ENCODE measurements around the gene STMP1.
"Not testable (repeated sequence)": the region's sequence is repeated elsewhere in the genome, so short reads cannot be mapped to it uniquely, and the experiment has no call there.

The STMP1 gene

GRCh38 chr7:135665042-135665441 lies 2.7 kb downstream of the STMP1 start:
- intact Hi-C loops (cut with DNase I; ENCODE audit: low total_unique reads): no loop called here
- peaks cover 0 to 6% (median 0%) of the 10 kb centered on the region in 3 donors for H3K36me3 ChIP-seq
- H3K4me1 ChIP-seq: peaks cover 0 to 61% (median 17%) of the 10 kb centered on the region in 4 donors
- H3K9me3 ChIP-seq: no peaks in the 10 kb centered on the region
- no peaks in the 10 kb centered on the region for H3K27me3 ChIP-seq
- H3K4me3 ChIP-seq: no peak overlapping the region
- no peak for TF ChIP-seq CTCF (IDR thresholded peaks at IDR 0.05)
- H3K27ac ChIP-seq: peak overlapping the region in 1 of 2 donors; percentile 90
- DNase-seq: no peak

DNA sequence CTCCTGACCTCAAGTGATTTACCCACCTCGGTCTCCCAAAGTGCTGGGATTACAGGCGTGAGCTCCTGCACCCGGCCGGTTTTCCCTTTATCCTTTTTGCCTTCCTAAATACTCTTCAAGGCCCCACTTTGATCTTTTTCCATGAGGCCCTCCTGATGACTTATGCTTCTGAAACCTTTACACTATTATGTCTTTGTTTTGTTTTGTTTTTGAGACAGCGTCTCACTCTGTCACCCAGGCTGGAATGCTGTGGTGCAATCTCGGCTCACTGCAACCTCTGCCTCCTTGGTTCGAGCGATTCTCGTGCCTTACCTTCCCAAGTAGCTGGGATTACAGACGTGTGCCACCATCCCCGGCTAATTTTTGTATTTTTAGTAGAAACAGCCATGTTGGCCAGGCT lies 3.8 kb downstream of the STMP1 start:
- H3K27ac ChIP-seq: no peak overlapping the region

DNA sequence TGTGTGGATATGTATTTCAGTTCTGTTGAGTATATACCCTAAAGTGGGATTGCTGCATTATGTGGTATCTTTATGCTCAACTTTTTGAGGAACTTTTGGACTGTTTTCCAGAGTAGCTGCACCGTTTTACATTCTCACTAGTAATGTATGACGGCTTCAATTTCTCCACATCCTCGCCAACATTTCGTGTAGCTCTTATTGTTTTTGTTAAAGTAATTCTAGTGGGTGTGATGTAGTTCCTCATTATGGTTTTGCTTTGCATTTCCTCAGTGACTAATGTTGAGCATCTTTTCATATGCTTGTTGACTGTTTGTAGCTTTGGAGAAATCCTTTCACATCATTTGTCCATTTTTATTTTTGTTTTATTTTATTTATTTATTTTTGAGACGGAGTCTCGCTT lies 4.5 kb downstream of the STMP1 start:
- DNase-seq: no peak
- TF ChIP-seq CTCF (IDR thresholded peaks at IDR 0.05): no peak
- no peaks in the 10 kb centered on the region for H3K27me3 ChIP-seq
- H3K9me3 ChIP-seq: no peaks in the 10 kb centered on the region
- H3K27ac ChIP-seq: no peak overlapping the region
- no peak overlapping the region for H3K4me3 ChIP-seq
- H3K4me1 ChIP-seq: peaks cover 0 to 75% (median 17%) of the 10 kb centered on the region in 4 donors
- intact Hi-C loops (cut with DNase I; ENCODE audit: low total_unique reads): no loop called here
- peaks cover 0 to 6% (median 0%) of the 10 kb centered on the region in 3 donors for H3K36me3 ChIP-seq

More for the DNA sequence above, 3.8 kb downstream of the STMP1 start:
- Histone ChIP-seq H3K27me3 (no peaks in the 10 kb centered on the region), H3K36me3 (peaks cover 0 to 6% (median 0%) of the 10 kb centered on the region in 3 donors), H3K4me3 (no peak overlapping the region), H3K9me3 (no peaks in the 10 kb centered on the region), H3K4me1 (peaks cover 0 to 72% (median 19%) of the 10 kb centered on the region in 4 donors)
- DNase-seq: no peak
- intact Hi-C loops (cut with DNase I; ENCODE audit: low total_unique reads): no loop called here
- TF ChIP-seq CTCF (IDR thresholded peaks at IDR 0.05): no peak

DNA sequence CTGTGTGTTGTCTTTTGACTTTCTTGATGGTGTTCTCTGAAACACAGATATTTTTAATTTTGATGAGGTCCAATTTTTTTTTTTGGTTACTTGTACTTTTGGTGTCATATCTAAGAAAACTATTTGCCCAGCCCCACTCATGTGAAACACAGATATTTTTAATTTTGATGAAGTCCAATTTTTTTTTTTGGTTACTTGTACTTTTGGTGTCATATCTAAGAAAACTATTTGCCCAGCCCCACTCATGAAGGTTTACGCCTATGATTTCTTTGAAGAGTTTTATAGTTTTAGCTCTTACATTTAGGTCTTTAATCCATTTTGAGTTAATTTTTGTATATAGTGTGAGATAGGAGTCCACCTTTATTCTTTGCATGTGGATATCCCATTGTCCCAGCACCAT lies 5.3 kb downstream of the STMP1 start:
- not testable (repeated sequence) for DNase-seq

GRCh38 chr7:135668852-135669395 lies 6.6 kb downstream of the STMP1 start:
- intact Hi-C loops (cut with DNase I; ENCODE audit: low total_unique reads): not testable (repeated sequence)

More for the DNA sequence above, 5.3 kb downstream of the STMP1 start:
- H3K27me3 ChIP-seq; H3K4me3 ChIP-seq; intact Hi-C loops (cut with DNase I; ENCODE audit: low total_unique reads); H3K27ac ChIP-seq; H3K9me3 ChIP-seq; H3K36me3 ChIP-seq: not testable (repeated sequence)
- H3K4me1 ChIP-seq: peaks cover 0 to 81% (median 17%) of the 10 kb centered on the region in 4 donors

GRCh38 chr7:135669774-135670173 lies 7.5 kb downstream of the STMP1 start:
- DNase-seq: no peak
- Histone ChIP-seq H3K27me3 (no peaks in the 10 kb centered on the region), H3K4me3 (no peak overlapping the region), H3K9me3 (no peaks in the 10 kb centered on the region), H3K27ac (peak overlapping the region in 1 of 2 donors; percentile 19), H3K36me3 (peaks cover 0 to 14% (median 7%) of the 10 kb centered on the region in 3 donors), H3K4me1 (peaks cover 0 to 74% (median 7%) of the 10 kb centered on the region in 4 donors)
- no peak for TF ChIP-seq CTCF (IDR thresholded peaks at IDR 0.05)
- intact Hi-C loops (cut with DNase I; ENCODE audit: low total_unique reads): loop anchor here (5.0 kb wide), 1 partner anchor 128 kb away; no protein-coding TSS in a partner anchor

More at GRCh38 chr7:135668852-135669395, 6.6 kb downstream of the STMP1 start:
- H3K36me3 ChIP-seq, DNase-seq, H3K4me3 ChIP-seq, H3K27ac ChIP-seq, H3K9me3 ChIP-seq, H3K27me3 ChIP-seq: not testable (repeated sequence)
- peaks cover 0 to 82% (median 12%) of the 10 kb centered on the region in 4 donors for H3K4me1 ChIP-seq

All from tibial artery (tissue), 4 donors.